ENCODE data around the gene PHRF1.
"Not testable (repeated sequence)": the region's sequence is repeated elsewhere in the genome, so short reads cannot be mapped to it uniquely, and the experiment has no call there.

Gene PHRF1

DNA sequence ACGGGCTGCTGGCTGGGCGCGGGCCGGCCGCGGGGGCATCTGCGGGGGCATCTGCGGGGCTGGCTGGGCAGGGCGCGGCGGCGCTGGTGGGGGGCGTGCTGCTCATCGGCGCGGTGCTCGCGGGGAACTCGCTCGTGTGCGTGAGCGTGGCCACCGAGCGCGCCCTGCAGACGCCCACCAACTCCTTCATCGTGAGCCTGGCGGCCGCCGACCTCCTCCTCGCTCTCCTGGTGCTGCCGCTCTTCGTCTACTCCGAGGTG is 61.0 kb downstream of the PHRF1 start:
- DNase-seq: no peak

DNA sequence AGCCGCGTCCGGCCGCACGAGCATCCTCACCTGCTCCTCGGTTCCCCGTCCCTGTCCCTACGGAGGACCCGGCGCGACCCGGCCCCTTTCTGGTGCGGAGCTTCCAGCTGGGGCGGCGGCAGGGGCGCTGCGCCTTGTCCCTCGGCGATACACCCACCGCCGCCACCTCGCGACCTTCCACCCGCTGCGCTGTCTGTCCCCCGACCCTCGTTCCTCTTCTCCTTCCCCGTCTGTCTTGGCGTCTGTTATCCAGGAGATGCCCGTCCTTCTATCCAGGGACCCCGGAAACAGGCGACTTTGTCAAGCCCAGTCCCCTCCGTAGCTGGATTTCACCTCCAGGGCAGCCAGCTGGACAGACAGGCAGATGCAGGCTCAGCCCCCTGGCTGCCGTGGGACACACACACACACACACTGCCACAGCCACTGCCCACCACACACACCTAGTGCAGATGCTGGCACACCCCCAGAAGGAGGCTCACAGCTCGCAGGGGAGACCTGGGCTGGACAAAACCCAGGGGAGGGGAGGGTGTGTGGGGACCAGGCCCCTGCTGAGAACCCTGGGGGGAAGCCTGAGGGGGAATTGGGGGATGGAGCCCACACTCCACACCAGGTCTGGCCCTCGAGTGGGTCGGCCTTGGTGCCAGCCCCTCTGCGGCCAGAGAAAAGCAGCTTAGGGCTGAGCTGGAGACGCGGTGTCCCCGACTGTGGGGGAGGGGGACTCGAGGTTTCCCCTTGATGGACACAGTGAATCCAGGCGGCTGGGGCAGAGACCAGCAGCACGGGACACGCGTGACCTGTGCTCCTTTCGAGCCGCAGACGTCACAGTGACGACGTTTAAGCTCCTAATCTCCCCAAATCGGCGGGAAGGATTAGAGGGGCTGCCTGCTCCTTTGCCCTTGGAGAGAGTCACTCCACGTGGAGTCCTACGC is 61.6 kb downstream of the PHRF1 start:
- no peak for DNase-seq

DNA sequence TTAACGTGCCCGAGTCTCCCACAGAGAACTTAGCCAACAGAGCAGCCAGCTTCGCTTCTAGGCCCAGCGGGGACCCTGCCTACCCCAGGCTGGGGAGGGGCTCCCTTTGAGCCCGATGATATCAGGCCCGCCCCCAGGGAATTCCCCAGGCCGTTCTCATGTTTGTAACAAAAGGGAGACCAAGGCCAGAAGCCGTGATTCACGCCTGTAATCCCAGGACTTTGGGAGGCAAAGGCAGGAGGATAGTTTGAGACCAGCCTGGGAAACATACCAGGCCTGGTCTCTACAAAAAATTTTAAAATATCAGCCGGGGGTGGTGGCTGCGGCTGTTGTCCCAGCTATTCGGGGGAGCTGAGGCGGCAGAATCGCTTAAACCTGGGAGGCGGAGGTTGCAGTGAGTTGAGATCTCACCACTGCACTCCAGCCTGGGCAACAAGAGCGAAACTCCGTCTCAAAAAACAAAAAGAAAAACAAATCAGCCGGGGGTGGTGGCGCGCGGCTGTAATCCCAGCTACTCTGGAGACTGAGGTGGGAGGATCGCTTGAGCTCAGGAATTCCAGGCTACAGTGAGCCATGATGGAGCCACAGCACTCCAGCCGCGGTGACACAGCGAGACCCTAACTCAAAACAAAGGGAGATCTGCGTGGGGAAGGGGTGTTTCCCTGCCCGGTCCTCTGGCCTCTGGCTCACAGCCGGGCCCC is 62.5 kb downstream of the PHRF1 start:
- DNase-seq: no peak

DNA sequence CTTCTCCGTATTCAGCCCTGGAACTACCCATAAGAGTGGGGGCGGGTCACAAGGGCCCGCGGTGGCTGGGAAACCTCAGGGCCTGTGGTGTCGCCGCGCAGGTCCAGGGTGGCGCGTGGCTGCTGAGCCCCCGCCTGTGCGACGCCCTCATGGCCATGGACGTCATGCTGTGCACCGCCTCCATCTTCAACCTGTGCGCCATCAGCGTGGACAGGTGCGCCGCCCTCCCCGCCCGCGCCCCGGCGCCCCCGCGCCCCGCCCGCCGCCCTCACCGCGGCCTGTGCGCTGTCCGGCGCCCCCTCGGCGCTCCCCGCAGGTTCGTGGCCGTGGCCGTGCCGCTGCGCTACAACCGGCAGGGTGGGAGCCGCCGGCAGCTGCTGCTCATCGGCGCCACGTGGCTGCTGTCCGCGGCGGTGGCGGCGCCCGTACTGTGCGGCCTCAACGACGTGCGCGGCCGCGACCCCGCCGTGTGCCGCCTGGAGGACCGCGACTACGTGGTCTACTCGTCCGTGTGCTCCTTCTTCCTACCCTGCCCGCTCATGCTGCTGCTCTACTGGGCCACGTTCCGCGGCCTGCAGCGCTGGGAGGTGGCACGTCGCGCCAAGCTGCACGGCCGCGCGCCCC is 63.2 kb downstream of the PHRF1 start:
- no peak for DNase-seq

DNA sequence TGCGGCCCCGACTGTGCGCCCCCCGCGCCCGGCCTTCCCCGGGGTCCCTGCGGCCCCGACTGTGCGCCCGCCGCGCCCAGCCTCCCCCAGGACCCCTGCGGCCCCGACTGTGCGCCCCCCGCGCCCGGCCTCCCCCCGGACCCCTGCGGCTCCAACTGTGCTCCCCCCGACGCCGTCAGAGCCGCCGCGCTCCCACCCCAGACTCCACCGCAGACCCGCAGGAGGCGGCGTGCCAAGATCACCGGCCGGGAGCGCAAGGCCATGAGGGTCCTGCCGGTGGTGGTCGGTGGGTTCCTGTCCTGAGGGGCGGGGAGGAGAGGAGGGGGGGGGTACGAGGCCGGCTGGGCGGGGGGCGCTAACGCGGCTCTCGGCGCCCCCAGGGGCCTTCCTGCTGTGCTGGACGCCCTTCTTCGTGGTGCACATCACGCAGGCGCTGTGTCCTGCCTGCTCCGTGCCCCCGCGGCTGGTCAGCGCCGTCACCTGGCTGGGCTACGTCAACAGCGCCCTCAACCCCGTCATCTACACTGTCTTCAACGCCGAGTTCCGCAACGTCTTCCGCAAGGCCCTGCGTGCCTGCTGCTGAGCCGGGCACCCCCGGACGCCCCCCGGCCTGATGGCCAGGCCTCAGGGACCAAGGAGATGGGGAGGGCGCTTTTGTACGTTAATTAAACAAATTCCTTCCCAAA is 63.9 kb downstream of the PHRF1 start:
- DNase-seq: no peak

DNA sequence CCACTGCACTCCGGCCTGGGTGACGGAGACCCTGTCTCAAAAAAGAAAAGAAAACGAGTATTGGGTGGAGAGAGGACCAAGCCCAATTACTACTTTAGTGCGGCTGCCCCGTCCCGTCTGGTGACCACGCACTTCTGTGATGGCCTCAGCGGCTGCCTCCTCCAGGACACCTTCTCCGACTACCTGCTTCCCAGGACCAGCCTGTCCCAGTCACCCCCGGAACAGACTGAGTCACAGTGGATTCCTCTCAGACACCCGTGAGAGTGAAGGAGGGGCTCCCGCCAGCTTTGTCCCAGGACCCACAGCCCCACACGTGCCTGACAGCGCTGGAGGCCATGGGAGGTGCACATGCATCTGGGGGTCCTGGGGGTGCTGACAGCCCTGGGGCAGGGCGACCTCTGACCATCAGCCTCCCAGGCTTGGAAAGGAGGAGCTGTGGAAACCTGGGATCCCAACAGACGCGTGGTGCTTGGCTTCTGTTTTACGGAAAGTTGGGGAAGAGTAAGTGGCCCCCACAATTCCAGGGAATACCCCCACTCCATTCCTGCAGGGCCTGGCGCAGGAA is 65.6 kb downstream of the PHRF1 start:
- no peak for DNase-seq

DNA sequence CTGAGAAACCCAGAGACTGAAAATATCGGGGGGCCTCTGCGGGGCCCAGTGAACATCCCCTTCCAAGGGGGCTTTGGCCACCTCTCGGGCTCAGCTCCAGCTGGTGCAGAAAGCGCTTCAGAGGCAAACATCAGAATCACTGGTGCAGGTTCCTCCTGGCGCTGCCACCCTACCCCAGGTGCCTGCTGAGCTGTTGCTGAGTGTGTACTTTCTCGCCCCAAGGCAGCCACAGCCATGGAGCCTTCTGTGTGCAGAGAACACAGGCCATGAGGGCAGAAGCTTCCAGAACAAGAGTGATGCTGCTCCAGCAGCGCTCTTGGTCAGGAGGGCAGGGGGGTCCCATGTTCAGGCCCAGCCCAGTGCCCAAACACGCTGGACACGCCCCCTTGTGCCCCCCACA is 67.1 kb downstream of the PHRF1 start:
- no peak for DNase-seq

DNA sequence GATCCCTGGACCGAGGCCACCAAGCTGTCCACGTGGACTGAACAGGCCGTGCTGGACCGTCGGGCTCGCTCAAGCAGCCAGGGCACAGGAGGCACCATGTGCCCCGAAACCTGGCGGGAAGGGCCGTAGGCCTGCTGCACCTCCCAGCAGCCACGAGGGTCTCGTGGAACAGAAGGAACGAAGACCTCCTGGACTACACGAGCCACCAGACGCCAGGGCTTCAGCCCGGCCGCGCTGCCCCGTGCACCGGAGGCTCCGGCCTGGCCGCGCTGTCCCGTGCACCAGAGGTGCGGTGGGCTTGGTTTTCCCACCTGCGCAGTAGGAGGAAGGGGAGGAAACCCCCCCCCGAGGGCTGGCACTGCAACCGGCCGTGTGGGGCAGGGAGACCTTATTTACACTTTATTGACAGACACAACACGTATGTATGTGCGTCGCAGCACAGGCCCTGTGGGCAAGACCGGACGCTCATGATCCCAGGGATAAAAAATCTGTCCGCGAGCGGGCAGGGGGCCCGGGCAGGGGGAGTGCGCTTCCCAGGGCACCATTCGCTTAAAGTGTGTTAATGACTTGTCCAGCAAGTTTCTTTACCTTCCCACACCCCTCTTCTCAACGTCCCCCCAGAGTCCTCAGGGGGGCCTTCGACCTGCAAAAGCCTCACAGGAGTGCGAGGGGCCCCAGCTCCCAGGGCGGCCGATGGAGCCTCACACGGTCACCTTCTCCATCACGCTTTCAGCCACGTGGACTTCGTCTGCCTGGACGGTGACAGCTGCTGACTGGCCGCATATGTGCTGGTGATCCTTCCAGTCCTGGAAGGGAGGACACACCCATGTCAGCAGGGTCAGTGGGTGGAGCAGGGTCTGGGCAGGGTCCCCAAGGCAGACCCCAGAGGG is 67.8 kb downstream of the PHRF1 start:
- DNase-seq: no peak

DNA sequence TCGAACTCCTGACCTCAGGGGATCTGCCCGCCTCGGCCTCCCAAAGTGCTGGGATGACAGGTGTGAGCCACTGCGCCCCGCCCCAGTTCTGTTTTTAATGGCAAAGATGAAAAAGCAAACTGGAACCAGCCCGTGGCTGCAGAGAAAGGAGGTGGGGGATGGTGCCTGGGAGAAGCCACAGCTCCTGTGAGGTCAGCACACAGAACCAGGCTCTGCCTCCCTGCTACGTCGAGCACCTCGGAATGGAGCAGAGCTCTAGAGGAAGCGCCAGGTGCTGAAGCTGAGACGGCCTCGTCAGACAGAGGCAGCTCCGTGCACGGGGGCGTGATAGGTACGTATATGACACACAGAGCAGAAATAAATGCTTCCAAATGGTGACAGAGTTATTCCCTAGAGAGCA is 69.3 kb downstream of the PHRF1 start:
- DNase-seq: no peak

DNA sequence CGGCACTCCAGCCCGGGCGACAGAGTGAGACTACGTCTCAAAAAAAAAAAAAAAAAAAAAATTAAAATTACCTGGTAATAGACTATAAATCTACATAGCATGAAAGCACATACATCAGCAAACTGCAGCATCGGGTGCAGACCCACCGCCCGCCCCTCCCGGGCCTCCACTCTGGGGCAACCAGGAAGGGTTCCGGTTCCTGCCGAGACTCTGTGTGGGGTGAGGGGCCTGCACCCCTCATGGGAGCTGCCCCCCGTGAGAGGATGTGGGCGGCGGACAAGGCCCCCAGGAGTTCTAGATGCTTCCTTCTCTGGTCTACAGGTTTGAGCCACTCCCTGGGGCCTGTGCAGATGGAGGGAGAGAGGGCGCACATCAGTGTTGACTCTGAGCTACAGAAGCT is 69.9 kb downstream of the PHRF1 start:
- no peak for DNase-seq

DNA sequence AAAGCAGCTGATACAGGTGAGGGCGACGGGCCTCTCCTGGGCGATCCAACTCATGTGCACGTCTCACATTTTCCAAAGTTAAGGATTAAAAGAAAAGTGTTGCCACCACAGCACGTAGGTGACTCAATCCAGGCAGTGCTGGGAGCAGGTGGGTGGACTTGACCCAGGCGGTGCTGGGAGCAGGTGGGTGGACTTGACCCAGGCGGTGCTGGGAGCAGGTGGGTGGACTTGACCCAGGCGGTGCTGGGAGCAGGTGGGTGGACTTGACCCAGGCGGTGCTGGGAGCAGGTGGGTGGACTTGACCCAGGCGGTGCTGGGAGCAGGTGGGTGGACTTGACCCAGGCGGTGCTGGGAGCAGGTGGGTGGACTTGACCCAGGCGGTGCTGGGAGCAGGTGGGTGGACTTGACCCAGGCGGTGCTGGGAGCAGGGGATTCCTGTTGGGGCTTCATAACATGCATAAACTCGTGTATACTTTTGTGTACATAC is 71.4 kb downstream of the PHRF1 start:
- DNase-seq: not testable (repeated sequence)

DNA sequence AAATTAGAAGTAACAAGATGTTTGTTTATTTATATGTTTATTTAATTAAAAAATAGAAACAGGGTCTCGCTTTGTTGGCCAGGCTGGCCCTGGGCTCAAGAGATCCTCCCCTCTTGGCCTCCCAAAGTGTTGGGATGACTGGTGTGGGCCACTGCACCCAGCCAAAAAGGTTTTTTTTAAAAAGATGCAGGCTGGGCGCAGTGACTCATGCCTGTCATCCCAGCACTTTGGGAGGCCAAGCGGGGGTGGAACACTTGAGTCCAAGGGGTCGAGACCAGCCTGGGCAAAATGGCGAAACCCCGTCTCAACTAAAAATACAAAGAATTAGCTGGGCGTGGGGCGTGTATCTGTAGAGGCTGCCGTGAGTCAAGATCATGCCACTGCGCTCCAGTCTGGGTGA is 74.2 kb downstream of the PHRF1 start:
- DNase-seq: peak; percentile 34

DNA sequence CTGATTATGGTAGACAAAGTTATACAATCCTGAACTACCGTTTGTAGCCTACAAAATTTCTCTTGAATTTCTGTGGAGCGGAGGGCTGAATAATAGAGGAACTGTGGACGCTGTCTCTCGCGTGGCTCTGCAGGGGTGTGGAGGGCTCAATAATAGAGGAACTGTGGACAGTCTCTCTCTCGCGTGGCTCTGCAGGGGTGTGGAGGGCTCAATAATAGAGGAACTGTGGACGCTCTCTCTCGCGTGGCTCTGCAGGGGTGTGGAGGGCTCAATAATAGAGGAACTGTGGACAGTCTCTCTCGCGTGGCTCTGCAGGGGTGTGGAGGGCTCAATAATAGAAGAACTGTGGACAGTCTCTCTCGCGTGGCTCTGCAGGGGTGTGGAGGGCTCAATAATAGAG is 76.9 kb downstream of the PHRF1 start:
- not testable (repeated sequence) for DNase-seq

DNA sequence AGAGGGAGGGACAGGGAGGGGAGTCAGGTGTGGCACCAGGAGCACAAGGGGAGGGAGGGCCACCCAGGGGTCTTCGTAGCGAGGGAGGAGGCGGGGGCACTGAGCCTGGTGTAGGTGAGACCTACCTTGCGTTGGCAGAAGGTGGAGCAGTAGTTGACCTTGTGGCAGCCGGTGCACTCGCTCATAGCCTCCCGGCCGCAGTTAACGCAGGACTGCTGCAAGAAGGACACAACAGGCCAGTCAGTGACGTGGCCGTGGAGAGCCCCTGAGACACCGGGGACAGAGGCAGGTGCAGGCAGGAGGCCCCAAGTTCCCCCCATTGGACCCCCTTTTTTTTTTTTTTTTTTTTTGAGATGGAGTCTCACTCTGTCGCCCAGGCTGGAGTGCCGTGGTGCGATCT is 77.6 kb downstream of the PHRF1 start:
- DNase-seq: no peak

DNA sequence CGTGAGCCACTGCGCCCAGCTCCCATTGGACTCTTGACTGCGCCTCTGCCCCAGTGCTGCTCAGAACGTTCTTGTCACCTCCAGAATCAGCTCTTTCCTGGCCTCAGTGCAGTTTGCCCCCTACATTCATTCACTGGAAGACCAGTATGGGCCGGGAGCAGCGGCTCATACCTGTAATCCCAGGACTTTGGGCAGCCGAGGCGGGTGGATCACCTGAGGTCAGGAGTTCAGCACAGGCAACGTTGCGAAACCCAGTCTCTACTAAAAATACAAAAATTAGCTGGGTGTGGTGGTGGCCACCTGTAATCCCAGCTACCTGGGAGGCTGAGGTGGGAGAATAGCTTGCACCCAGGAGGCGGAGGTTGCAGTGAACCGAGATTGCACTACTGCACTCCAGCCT is 78.2 kb downstream of the PHRF1 start:
- not testable (repeated sequence) for DNase-seq

DNA sequence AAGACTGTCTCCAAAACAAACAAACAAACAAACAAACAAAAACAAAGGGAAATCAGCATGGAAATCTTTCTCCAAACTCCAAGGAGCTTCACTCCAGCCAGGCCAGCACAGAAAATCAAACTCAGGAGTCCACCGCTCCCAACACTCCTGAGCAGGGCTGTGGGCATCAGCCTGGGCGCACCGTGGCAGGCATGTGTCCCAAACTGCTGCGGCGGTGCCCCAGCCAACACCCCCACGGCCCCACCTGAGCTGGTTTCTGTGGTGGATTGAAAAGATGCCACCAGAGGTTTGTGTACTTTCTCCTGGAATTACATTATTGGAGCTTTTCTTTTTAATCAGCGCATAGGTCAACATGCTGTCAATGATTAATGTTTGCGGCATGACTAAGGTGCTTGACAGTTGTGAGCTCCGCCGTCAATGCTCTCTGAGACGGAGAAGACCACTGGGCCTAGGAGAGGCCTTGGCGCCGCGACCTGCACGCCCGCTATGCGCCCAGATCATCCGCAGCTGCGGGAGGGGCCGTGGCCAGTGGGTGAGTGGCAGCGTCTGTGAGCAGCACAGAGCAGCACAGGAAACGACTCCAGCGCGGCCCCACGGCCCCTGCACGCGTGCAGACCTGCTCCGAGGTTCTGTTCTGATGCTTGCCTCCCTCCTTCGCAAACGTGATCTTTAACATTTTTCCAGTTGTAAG is 78.9 kb downstream of the PHRF1 start:
- DNase-seq: no peak

DNA sequence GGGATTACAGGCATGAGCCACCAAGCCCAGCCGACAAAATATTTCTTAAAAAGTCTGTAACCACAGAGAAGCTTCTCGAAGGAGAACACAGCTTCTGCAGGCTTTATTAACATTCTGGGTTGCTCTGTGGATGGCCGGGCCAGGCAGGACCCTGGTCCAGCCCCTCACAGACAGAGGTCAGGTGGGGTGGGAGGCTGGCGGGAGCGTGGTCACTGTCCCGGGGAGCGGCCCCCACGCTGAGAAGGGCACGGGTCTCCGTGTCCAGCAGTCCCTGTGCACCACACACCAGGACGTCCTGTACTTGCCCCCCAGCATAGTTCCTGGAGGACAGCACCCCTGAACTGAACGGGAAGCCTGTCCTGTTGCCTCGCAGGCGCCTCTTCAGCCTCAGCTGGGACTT is 80.2 kb downstream of the PHRF1 start:
- DNase-seq: no peak

DNA sequence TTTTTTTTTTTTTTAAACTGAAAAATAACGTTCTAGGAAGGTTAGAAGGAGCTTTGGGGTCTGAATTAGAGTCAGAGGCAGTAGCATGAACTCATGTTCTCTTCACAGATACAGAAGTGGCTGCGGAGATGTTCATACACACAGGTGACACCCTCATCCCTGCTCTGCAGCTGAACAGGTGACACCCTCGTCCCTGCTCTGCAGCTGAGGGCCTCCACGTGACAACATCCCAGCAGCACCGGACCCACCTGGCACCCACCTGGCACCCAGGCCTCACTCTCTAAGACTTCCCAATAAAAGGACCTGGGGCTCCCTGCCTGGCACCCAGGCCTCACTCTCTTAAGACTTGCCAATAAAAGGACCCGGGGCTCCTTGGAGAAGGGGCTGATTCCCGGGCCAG is 80.6 kb downstream of the PHRF1 start:
- DNase-seq: no peak

DNA sequence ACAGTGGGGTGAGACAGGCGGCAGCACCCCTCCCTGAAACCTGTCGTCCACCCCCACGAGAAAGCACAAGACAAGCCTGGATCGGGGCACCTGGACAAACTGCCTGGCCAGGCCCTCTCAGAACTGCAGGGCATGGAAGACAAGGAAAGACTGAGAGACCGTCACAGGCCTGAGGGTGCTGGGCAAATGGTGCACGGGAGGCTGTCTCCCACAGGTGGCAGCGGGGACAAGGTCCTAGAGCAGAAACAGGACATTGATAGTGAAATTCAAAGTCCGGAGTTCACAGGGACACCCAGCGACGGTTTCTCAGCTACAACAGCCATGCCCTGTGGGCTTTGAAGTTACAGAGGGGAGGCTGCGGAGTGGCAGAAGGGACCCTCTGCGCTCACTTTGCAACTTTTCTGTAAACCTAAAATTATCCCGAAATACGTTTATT is 81.4 kb downstream of the PHRF1 start:
- no peak for DNase-seq

DNA sequence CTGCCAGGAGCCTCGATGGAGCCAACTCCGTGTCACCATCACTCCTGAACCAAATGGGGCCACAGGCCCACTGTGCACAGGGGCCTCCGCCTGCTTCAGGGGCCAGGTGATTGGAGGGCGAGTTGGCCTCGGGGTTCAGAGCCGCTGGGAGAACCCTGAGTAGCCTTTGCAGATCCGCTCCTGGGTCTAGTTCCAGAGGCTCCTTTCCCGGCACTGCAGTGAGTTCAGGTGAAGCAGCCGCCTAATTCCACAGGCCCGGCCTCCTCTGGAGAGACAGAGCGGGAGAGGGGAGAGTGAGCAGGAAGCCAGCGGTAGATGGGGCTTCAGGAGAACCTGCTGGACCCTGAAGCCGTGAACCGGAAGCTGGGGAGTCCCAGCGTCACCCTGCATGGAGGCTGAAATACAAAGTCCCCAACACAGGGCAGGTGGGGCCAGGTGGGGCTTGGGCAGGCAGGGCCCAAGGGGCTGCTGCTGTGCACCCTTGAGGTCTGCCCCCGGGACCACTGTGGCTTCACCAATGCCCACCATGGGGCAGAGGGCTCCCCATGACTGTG is 83.3 kb downstream of the PHRF1 start:
- DNase-seq: no peak

DNA sequence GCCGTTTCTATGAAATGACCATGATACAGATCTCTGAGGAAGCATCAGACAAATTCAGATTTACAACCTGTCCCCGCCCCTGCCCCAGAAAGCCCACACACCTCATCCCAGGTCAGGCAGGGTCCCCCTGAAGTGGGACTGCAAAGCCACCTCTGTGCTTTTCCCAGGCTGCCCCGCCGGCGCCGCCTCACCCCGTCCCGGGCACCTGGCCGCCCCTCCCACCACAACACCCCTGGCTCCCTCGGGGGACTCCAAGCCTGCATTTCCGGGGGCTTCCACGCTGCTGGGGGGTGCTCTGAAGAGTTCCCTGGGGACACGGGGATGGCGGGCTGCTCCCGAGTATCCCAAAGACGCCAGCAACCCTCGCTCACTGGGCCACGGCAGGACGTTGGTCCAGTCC is 84.0 kb downstream of the PHRF1 start:
- no peak for DNase-seq
